HG03159 (cell line): ENCODE measurements around the gene SLC25A20.
"Not testable (repeated sequence)": the region's sequence is repeated elsewhere in the genome, so short reads cannot be mapped to it uniquely, and the experiment has no call there.

Experiments
- ATAC-seq: cut with Tn5 transposase; IDR thresholded peaks from one replicate; pipeline ENCODE4 v1.9.1; 2021; ENCODE audit warnings: mild to moderate bottlenecking, moderate library complexity; ENCODE audit not compliant: unreplicated experiment

The SLC25A20 gene, protein sequence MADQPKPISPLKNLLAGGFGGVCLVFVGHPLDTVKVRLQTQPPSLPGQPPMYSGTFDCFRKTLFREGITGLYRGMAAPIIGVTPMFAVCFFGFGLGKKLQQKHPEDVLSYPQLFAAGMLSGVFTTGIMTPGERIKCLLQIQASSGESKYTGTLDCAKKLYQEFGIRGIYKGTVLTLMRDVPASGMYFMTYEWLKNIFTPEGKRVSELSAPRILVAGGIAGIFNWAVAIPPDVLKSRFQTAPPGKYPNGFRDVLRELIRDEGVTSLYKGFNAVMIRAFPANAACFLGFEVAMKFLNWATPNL

DNA sequence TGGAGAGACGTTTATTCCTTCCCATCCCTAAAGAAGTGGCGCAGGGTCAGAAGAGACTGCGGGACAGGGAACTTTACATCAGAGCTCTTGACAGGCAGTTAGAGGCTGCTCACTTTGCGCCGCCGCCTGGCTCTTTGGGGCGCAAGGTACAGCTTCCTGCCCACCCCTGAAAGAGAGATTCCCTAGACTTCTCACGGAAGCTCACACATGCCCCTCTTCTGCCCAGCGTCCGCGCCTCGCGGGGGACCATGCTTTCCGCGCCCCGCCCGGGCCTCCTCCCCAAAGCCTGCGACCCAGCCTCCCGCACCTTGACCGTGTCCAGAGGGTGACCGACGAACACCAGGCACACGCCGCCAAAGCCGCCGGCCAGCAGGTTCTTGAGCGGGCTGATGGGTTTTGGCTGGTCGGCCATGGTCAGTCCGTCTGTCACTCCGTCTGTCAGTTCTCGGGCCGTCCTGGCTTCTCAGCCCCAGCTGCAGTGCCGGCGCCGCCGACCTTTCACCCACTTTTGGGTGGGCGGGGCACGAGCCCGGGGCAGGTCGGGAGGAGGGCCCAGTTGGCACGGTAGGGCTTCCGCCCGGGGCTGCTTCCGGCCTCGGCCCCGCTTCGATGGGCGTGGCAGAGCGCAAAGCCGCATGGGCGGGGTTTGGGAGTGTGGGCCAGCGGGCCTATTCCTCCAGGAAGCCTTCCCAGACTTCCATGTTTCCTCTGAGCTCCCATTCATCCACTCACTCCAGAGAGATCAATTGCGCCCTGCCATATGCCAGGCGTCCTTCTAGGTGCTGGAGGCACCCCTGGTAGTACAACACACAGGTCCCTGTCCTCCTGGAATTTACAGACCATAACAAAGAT lies at the start of gene SLC25A20:
SLC25A20 (minus strand) TSS at position 500 of the 852 bp plus-strand sequence; CDS start at position 412, 88 bp downstream.
- peak; percentile 90 for ATAC-seq

DNA sequence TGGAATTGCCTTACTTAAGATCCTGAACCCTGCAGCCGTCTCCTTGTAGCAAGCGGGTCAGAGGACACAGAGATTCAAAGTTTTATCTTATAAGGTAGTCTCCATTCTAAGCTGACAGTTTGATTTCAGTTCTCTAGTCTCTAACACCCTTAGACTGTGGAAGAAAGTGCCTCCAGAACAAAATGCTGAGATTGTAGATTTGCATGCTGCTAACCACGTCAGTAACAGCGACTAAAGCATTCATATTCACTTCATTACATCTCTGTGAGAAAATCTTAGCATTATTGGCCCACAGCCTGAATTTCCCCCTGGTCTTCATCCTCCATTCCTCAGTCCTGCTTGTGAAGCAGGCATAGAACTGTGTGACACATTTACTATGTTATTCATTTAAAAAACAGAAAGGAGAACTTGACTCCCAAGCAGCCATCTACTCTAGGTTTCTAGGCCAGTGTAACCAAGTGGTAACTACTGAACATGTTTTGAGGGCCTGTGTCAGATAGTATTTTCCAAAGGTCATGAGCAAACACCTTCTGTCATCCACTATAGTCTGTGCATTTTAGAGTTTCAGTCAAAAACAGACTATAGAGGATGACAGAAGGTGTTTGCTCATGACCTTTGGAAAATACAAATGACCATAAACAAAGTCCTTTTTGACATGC lies 47.3 kb upstream of the SLC25A20 start:
- no peak for ATAC-seq

DNA sequence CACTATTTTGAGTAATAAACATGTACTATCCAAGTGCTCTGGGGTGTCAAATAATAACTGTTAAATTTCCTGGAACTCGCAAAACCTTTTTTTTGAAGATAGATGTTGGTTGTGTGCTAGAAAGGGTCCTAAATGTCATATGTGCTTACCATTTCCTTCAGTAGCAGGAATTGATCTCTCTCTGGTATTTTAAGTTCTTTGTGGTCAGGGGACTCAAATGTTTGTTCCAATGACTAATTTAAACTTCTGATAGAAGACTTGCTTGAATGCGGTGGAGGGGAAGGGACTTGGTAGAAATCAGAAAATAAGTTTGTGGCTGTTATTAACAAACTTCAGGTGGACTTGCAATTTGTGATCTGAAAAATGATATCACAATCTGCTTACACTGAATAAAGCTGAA lies 46.8 kb upstream of the SLC25A20 start:
- ATAC-seq: no peak

DNA sequence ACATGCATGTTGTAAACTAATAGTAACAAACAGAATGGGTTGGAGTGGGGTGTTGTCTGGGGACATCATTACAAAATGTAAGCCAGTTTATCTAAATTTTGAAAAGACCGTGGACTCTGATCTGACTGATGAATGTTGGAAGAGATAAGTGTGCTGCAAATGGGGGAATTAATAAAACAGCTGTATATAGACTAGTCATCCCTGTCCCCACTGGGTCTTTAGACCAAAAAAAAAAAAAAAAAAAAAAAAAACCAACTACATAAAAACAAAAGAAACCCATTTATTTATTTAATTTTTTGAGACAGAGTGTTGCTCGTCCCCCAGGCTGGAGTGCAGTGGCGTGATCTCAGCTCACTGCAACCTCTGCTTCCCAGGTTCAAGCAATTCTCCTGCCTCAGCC lies 40.0 kb upstream of the SLC25A20 start:
- ATAC-seq: no peak

DNA sequence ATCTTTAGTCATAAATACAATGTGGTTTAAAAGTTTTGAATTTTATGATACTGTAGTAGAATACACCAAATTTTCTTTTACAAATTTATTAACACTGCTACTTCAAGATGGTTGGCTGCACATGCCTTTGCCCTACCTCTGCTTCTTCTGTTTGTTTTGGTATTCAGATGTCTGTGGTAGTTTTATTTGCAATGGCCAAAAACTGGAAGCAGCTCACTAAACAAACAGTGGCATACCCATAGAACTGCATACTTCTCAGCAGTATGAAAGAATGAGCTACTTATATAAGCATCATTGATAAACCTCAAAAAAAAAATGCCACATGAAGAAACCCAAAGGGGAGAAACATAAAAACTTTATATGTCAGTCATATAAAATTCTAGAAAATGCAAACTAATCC lies 39.5 kb upstream of the SLC25A20 start:
- ATAC-seq: no peak

DNA sequence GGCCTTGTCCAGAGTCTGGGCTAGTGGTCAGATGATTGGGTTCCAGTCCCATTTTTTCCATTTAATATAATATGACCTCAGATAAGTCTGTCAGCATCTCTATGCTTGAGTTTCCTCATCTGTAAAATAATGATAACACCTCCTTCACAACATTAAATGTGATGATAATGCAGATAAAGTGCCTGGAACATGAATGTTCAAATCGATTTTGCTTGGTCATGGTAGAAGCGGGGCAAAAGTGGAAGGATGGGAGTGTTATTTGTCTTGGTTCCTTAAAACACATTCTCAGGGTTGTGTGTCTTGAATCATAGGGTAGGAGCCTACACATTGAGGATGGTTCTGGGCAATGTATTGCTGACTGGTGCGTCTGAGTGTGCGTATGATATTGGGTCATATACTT lies 36.8 kb upstream of the SLC25A20 start:
- ATAC-seq: no peak

DNA sequence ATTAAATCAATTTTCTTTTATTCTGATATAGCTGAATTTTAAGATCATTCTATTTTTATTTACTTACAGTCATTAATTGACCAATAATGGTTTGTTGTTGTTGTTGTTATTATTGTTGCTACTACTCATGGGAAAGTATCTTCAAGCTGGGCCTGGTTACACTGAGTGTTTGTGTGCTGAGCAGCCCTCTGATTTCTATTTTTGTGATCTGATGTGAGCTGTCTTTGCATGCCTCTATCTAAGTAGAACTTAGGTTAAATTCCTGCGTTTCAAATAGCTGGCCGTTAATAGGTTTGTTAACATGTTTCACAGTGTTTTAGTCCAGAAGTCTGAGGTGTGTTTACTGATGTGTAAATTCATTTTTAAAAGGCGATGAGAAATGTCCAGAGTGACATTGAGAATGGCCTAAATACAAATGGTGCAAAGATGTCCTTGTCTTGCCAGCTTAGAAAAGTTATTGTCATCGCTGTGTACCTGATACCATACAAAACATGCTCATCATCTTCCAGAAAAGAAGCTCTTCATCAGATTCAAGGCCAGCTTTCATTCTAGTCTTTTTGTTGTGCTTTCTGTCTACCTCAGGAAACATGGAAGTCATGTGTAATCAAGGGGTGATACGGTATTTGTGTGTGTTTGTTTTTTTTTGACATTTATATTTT lies 35.8 kb upstream of the SLC25A20 start:
- ATAC-seq: no peak

DNA sequence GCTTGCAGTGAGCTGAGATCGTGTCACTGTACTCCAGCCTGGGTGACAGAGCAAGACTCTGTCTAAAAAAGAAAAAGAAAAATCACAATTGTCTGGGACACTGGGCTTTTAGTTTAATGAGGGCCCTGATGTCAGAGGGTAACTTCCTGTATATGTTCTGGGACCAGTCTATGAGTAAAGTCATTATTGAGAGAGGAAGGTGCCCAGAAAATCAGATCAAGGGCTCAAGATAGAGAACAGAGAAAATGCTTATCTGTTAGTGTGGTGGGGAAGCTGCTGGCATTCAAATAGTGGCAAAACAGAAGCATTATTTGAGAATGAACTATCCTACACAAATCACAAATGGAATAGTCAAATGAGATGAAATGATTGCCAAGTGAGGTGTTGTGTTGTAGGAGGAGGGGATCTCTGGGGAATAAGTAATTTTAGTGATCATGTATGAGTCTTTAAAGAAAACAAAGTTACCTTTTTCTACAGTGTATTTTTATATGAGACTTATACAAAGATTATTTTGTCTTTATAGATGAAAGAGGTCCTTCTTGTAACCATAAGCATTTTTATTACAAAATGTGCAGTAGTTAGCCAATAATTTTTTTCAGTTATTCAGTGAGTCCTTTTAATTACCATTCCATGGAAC lies 33.4 kb upstream of the SLC25A20 start:
- no peak for ATAC-seq

DNA sequence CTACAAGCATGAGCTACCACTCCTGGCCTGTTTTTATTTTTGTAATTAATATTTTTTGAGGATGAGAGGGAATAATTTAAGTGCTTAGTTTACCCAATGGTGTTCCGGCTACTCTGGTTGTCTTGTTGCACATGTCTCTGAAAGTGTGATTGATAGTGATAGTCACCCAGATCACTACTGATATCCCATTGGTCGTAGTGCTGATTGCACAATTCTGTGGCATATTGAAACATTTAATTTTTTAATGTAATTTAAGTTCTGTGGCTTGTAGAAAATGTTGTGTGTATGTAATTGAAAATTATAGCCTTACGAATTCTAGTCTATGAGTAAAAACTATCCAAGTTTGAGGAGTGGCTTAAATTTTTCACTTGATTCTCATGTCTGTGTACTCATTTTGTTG lies 31.9 kb upstream of the SLC25A20 start:
- no peak for ATAC-seq

DNA sequence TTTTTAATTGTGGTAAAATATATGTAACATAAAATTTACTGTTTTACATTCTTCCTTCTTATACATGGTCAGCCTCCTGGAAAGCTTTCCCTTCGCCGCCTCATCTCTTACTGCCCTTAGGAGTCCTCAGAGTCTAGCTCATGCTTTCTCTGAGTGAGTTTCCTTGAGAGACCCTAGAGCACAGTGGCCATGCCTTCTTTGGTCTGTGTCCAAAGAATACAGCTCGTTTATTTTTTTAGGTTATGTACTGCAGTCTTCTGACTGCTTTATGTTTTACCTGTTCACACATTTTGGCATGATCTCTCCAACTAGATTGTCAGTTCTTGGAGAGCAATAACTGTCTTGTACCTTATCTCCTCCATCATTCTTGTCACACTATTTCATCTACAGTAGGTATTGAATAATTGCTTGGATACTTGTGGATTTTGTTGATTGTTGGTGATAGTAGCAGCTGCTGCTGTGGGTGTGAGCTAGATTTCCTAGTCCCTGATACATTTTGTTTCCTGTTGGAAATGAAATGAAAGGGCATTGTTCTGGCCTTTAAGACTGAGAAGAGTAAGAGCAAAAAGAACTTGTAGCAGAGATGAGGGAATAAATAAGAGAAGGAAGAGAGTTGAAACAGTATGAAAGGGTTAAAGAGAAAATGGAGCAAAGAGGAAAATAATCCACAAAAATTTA lies 30.8 kb upstream of the SLC25A20 start:
- ATAC-seq: no peak

DNA sequence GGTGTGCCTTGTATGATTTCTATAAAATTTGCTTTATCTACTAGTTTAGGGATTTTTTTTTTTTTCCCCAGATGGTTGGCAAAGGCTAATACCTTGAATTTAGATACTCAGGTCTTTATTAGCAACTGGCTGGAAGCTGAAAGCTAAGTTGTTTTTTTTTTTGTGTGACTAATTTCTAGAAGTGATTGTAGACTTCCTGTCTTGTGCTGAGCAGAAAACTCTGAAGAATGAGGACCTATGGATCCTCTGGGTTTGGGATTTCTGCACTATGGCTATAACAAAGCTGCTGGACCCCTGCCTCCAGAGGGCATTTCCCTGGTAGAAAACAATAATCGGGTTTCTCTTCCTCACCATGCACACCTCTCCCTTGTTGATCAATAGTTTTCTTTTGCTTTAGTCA lies 30.0 kb upstream of the SLC25A20 start:
- no peak for ATAC-seq

DNA sequence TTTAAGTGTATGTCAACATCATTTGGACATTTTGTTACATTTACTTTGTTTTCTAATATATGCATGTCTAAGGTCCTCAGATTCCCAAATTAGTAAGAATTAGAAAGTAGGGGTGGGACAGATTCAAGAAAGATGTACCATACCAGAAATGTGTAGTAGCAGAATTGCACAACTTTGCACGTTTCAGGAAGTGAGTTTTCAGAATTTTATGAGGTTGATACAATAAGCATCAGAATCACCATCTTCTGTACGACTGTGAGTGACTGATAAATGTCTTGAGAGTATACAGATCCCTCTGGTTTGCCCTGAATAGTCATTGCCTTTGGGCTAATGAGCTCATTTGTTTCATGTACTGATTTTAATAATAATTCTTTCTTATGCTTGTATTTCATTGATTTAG lies 29.2 kb upstream of the SLC25A20 start:
- ATAC-seq: no peak

DNA sequence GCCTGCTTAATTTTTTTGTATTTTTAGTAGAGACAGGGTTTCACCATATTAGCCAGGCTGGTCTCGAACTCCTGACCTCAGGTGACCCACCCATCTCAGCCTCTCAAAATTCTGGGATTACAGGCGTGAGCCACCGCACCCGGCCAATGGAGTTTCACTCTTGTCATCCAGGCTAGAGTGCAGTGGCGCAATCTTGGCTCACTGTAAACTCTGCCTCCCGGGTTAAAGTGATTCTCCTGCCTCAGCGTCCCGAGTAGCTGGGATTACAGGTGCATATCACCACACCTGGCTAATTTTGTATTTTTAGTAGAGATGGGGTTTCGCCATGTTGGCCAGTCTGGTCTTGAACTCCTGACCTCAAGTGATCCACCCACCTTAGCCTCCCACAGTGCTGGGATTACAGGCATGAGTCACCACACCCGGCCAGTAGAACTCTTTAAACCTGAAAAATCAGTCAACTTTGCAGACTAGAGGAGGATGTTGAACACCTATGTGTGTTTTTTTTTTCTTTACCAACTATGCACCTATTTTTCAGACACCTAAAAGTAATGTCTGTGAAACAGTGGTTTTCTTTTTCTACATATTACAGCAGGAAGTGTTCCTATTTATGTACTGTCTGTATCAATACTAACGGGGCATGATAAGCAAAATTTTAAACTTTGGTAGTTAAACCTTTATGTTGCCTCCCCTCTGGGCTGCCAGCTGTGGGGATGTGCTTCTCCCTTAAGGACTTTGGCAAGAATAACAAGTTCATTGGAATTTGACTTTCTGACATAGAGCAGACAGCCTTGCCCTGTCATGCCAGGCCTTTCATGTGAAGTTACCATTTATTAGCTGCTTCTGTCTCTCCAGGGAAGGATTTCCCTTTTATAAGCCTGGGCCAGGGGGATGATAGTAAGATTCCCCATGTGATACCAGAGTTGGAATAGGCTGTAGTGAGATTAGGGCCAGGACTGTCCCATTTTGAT lies 28.0 kb upstream of the SLC25A20 start:
- no peak for ATAC-seq

DNA sequence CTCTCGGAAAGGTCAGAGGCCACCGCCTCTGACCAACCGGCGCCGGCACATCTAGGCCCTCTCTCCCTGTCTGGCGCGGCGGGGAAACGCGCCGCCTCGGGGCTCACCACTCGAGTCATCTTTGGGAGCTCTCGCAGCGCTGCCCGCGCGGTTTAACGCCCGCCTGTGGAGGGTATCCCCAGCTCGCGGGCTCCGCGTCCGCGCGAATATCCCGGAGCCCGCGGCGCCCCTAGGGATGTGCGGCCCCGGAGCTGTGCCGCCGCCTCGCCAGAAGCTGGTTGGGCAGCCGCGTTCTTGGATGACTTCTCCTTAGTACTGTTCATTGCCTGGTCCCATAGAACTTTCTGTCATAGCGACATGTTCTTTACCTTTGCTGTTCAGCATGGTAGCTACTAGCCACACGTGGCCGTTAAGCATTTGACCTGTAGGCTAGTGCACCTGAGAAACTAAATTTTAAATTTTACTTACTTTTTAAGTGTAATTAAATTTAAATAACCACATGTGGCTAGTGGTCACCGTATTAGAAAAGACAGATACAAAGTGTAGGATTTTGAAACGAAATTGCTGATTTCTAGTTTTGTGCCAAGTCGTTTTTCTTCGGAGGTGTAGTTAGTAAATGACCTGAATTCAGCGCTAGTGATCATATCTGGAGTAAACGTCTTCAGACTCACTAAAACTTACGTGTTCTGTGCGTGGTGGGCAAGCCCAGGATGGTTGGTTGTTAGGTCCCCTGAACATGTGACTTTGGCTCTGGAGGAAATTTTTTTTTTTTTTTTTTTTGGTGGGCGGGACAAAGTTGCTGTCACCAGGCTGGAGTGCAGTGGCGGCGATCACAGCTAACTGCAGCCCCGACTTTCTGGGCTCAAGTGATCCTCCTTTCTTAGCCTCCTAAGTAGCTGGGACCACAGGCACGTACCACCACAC lies 20.8 kb upstream of the SLC25A20 start:
- ATAC-seq: peak; percentile 4

DNA sequence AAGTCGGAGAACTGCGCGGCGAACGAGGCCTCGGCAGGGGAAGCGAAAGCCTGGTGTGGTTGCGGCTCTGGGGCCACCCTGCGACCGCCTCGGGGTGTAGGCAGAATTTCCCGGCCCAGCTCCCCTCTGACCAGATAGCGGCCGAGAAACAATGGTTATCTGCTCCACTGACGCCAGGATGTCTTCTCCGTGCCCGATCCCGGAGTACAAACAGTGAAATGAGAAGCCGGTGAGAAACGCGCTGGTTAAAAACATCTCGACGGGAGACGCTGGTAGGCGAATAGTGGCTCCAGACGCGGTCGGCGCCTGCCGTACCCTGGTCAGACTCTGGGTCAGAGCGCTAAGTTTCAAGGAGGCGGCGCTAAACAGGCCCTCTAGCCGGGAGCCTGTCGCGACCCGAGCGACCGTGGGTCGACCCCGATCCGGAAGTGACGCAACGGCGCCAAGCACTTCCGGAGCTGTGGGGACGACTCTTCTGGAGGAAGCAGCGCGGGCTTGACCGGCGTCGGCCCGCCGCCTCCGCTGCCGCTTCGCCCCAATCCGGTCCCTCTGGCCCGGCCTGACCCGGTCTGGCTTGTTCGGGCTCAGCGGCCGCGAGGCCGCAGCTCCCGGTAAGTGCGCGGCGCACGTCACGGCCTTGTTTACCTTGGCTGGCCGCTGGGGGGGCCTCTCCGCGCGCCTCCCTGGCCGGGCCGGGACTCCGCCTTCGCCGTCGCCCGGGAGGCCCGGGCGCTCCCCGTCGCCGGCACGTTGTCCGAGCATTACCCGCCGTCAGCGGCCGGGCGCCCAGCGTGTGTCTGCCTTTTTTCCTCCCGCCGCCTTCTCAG lies 19.9 kb upstream of the SLC25A20 start, which contains the start of gene ARIH2:
ARIH2 (plus strand) TSS at position 455 of the 827 bp plus-strand sequence. CDS start 8,717 bp downstream, outside the sequence.
- ATAC-seq: peak; percentile 76

DNA sequence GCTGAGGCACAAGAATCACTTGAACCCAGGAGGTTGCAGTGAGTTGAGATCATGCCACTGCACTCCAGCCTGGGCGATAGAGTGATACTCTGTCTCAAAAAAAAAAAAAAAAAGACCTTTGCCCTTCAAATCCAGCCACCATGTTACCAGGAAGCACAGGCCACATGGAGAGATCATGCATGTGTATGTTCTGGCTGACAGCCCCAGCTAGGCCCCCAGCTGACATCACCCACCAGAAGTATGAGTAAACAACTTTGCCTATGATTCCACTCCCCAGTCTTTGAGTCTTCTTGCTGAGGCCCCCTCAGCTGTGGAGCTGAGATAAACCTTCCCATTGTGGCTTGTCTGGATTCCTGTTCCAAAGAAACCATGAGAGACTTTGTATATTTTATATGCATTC lies 16.6 kb upstream of the SLC25A20 start:
- no peak for ATAC-seq

DNA sequence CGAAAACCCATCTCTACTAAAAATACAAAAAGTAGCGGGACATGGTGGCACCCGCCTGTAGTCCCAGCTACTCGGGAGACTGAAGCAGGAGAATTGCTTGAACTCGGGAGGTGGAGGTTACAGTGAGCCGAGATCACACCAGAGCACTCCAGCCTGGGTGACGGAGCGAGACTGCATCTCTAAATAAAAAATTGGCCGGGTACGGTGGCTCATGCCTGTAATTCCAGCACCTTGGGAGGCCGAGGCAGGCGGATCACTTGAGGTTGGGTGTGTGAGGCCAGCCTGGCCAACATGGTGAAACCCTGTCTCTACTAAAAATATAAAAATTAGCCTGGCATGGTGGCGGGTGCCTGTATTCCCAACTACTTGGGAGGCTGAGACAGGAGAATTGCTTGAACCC lies 8.3 kb upstream of the SLC25A20 start:
- not testable (repeated sequence) for ATAC-seq
